Measurements from ENCODE around the gene ZNF804B.

DNA sequence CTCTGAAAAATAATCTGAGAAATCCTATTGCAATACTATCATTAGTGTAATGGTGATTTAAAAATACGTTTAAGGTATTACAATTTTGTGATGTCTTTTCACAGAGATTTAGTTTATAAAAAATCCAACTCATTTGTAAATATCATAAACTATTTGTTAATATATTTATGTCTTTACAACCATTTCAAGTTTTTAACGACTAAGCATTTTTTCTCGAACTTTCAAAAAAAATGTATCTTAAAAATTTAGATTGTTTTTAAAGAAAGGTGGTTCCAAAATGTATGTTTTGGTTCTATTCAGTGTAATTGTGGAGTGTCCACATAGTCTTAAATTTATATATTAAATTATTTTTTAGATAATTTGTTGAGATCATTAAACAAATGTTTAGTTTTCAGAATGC, 170.2 kb downstream of the ZNF804B start:
- TF ChIP-seq, protein P1, sequence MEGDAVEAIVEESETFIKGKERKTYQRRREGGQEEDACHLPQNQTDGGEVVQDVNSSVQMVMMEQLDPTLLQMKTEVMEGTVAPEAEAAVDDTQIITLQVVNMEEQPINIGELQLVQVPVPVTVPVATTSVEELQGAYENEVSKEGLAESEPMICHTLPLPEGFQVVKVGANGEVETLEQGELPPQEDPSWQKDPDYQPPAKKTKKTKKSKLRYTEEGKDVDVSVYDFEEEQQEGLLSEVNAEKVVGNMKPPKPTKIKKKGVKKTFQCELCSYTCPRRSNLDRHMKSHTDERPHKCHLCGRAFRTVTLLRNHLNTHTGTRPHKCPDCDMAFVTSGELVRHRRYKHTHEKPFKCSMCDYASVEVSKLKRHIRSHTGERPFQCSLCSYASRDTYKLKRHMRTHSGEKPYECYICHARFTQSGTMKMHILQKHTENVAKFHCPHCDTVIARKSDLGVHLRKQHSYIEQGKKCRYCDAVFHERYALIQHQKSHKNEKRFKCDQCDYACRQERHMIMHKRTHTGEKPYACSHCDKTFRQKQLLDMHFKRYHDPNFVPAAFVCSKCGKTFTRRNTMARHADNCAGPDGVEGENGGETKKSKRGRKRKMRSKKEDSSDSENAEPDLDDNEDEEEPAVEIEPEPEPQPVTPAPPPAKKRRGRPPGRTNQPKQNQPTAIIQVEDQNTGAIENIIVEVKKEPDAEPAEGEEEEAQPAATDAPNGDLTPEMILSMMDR (IDR thresholded peaks at IDR 0.05) = no peak
- TF ChIP-seq ZFX (IDR thresholded peaks at IDR 0.05; ENCODE audit: borderline replicate concordance) = no peak

Measured in 22Rv1 (cell line).